HG02970 (cell line): ENCODE data around the gene GPHN.

Experiments
- ATAC-seq: cut with Tn5 transposase; IDR thresholded peaks from one replicate; pipeline ENCODE4 v1.9.1; 2021; ENCODE audit warnings: mild to moderate bottlenecking, moderate library complexity, moderate number of reproducible peaks; ENCODE audit not compliant: unreplicated experiment, low FRiP score

GPHN gene

DNA sequence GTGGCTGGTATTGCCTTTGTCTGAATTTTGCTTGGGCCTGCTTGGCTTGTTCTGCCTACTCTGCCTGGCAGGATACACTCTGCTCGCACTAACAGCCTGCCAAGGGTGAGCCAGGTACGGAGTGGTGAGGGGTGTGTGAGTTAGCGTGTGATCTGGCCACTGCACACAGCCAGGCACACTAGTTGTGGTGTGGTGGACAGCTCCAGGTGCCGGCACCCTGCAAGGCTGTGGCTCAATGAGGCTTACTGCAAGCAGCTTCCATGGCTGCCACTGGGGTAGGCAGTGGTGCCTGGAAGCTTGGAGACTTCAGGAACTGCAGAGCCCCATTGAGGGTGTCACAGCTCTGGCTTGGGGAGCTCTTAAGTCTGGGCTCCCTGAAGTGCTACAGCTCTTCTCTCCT is 87.4 kb downstream of the GPHN start:
- no peak for ATAC-seq

DNA sequence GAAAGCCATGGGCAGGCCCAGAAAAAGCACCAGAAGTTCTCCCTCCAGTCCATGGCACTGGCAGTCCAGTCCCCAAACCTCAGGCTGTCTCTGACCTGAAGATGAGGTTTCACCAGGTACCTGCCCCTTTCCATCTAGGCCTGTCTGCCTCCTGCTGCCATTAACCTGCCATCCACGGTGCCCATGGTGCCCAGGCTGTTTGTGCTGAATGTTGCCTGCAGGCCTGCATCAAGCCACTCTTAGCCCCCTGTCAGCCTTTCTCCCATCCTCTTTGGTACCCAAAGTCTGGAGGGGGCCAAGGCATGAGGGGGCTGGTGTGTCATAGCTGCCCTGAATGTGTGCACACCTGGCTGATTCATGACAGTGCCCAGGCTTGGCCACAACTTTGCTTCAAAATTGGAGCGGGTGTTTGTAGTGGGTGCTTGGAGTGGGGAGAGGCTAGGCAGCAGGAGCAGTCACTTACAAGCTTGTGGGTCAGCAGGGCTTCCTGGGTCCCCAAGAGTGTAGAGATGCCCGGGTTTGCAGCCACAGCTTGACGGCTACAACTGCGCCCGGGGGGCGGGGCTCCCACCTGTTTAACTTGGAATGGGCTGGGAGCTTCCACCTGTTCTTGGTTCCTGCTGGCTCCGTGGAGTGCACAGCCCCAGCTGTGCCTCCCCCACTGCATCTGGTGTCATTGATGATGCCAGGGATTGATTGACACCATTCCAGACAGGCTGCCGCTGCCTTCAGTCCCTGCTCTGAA is 88.5 kb downstream of the GPHN start:
- no peak for ATAC-seq

DNA sequence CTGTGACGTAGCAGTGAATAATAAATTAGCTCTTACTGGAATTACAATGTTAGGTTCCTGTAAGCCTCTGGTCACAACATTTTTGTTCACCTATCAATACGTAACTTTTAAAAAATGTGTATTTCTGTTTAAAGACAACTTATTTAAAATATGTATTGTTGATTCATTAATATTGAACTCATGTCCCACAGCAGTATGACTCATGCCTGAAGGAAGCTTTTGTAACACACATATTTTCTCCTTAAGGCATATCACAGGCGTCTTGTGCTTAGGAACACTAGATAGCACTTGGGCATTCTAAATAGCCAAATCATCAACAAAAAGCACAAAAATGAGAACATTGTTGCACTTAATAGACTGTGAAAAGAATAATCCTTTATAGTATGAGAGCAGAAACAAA is 92.5 kb downstream of the GPHN start:
- ATAC-seq, result no peak

DNA sequence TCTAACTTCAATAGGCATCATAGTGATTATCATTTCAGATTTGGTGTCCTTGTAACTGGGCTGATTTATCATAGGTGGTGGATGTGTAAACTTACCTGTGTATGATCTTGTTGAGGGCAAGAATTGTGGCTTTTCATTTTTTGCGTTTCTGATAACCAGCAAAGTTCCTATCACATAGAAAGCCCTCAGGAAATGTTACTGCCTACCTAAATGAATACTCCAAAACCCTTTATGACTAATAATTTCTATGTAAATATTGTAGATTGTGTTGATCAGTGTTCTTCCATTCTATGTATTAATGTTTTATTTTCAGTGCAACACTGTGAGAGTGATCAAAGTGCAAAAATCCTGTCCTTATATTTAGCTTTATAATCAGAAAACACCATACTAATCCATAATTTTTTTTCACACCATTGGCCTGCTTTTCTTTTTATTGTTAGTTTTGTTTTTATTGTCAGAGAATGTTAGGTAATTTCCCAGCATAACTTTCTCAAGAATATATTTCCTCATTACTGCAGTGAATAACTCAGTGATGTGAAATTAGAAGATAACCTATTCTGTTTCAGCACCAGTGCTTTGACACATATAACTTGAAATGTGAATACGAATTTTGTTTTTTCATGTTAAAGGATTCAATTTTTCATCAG is 94.1 kb downstream of the GPHN start:
- ATAC-seq, result no peak

DNA sequence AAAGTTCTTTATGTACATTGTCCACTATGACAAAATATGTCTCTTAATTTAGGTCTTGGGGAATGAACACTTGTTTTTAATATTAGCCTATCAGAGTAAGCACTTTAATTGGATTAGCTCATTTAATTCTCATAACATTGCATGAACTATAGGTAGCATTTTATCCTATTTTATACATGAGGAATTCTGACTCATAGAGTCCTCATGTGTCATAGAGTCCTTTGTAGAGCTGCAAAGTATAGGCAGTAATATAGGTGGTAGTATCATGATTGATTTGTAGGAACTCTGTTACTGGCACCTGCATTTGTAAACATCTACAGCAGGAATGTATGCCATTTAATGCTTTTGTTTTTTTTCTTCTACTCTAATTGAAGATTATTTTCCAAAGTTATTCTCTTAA is 96.0 kb downstream of the GPHN start:
- no peak for ATAC-seq

DNA sequence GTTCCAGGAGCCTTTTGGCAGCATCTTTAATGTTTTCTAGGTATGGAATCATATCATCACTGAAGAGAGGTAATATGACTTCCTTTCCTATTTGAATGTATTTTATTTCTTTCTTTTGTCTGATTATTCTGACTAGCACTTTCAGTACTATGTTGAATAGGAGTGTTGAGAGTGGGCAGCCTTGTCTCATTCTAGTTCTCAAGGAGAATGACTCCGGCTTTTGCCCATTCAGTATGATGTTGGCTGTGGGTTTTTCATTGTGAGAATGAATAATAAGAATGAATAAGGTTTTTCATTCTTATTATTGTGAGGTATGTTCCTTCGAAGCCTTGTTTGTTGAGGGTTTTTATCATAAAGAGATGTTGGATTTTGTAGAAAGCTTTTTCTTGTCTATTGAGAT is 98.9 kb downstream of the GPHN start:
- ATAC-seq, result no peak

DNA sequence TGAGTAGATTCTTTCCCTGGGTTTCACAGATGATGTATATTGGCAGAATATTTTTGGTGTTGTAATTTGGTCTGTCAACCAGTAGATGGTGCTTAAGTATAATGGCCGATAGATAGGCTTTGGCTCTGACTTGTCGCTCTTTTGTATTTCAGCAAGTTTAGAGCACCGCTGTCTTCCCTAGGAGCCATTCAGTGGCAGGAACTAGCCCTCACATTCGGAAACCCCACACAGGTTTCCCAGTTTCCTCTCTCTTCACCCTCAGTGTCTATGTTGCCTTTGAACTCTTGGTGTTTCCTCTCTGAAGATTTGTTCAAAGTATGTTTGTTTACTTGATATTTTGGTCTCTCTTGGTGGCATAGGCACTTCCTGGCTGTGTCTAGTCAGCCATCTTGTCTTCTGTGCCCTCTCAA is 102.2 kb downstream of the GPHN start:
- ATAC-seq, result no peak

DNA sequence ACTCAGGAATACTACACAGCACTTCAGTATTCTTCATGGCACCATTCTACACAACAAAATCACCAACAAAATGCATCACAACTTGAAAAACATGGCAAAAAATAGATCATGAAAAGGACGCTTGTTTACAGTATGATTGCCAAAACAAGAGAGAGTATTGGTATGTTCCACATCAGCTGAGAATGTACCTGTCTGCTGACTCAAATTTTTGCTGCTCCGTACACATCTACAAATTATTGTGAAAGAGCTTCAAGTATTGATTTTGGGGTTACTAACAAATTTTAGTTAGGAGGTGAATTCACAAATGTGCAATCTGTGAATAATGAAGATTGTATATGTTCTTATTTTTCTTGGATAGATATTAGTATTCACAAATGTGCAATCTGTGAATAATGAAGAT is 105.4 kb downstream of the GPHN start:
- ATAC-seq, result no peak

DNA sequence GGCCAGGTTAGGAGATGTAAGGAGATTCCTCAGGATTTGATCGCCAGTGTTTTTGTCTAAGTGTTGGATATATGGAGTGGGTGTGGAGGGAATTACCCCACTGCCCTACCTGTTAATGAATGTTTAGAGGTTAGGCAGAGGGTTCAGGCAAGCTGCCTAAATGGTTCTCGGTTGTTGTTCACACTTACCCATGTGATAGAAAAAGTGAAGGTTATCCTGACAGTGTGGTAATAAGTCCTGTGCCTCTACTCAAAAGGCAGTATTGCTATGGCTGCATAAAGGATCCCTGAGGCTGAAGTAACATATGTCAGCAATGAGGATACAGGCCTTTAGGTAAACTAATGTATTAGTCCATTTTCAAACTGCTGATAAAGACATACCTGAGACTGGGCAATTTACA is 112.0 kb downstream of the GPHN start:
- ATAC-seq, result no peak

DNA sequence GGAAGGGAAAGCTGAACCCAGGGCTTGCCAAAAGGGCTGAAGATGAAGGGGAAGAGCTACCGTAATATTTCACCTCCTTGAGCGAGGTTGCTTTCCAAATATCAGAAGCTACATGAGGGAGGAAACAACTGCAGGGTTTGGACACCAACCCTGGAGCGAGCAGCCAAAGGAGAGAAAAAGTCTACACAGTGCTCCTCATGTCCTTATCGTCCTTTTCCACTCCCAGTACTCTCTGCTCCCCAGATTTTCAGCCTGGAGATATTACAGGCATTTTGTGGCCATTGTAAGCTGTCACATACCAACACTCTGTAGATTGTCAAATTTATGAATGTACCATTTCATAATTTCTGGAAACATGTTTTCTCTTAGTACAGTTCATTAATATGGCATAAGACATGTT is 115.9 kb downstream of the GPHN start:
- no peak for ATAC-seq

DNA sequence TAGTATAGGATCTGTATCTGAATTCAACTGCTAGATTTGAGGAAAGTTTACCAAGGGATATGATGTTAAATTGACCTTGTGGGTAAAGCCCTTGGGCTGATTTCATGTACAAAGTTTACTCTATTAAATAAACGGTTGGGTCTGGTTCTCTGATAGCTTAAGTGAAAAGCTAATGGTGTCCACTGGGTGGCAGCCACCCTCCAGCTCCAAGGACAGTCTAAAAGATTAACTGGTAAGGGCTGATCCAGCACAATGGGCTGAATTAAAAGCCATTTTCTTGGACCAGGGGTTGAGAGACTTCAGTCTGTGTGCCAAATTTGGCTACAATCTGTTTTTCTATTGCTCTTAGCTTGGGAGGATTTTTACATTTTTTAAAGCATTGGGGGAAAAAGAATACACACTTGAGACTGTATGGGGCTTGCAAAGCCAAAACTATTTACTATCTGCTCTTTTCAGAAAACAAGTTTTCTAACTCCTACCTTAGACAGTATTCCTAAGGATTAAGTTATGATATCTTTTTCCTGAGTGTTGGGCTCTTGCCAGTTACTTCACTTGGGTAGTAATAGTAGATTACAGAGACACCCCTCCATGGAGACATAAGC is 116.5 kb downstream of the GPHN start:
- no peak for ATAC-seq

DNA sequence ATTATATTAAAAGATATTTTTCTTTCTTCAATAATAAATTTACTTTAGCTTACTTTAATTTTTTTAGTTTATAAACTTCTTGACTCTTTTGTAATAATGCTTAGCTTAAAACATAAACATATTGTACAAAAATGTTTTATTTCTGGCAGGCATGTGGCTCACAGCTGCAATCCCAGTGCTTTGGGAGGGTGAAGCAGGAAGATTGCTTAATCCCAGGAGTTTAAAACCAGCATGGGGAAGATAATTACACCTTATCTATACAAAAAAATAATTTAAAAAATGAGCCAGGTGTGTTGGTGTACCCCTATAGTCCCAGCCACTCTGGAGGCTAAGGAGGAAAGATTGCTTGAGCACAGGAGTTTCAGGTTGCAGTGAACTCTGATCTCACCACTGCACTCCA is 120.7 kb downstream of the GPHN start:
- ATAC-seq, result no peak

DNA sequence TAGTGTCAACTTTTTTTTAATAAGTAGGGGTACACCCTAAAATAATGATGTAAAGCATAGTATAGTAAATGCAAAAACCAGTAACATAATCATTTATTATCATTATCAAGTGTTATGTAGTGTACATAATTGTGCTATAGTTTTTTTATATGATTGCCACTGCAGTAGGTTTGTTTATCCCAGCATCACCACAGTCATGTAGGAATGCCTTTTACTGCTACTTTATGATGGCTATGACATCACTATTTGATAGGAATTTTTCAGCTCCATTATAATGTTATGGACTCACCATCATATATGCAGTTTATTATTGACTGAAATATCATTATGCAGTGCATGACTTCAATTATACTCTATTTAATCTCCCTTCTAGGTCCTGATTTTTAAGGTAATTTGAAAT is 121.6 kb downstream of the GPHN start:
- no peak for ATAC-seq

DNA sequence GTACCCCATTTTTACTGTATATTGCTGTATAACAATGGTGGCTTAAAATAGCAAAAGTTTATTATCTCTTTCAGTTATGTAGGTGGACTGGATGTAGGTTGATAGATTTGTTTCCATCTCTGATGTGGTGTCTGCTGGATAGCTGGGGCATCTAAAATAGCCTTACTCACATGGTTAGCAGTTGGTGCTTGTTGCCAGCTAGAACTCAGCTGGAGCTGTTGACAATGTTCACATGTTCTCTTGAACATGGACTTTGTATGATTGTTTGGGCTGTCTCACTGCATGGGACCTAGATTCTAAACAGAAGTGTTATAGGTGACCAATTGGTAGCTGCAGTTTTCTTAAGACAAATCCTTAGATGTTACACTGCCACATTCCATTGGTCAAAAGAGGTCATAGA is 126.9 kb downstream of the GPHN start:
- no peak for ATAC-seq

DNA sequence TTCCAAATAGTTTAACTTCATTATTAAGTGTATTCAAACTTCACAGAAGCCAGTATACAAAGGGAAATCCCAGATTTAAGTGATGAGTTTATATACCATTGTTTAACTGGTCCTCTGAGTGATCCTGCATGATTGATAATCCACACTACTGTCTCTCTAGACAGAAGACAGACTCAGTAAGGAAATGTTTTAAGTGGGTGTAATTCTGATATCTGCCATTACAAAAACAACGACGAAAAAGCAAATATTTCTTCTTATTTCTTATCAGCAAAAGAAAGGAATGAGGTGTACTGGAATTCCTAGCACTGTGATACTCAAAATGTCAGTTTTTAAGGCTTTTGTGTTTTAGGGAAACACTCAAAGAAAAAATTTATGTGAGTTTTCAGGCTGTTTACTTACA is 127.5 kb downstream of the GPHN start:
- ATAC-seq, result no peak

DNA sequence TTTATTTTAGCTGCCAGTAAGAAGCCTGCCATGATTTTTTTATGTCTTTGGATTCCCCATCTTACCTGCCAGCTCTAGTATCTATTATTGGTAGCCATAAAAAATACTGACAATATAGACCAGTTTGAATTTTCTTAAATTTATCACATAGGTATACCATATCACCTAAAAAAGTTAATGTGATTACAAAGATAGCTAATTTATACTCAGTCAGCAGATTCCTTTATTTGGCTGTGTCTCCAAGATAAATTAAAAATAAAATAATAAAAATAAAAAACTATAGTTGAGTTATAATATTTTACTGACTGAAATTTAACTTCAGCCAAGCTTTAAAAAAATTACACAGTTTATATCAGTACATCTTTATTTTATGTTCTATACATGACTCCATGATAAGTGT is 128.3 kb downstream of the GPHN start:
- ATAC-seq, result no peak

DNA sequence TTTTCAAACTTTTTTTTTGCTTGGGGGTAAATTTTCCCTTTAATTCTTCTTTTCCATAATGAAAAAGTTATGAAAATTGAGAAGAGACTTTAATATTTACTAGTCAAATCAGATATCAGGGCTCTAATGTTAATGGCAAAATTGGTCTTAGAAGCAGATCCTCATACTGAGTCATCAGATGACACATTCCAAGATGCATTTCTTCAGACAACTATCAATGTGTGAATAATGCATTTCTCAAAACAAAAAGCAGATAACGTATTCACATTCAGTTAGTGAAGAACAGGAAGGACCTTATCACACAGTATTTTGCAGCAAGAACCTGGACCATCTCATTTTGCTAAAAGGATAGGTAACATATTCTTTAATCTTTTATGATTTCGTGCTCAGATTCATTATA is 130.7 kb downstream of the GPHN start:
- no peak for ATAC-seq

DNA sequence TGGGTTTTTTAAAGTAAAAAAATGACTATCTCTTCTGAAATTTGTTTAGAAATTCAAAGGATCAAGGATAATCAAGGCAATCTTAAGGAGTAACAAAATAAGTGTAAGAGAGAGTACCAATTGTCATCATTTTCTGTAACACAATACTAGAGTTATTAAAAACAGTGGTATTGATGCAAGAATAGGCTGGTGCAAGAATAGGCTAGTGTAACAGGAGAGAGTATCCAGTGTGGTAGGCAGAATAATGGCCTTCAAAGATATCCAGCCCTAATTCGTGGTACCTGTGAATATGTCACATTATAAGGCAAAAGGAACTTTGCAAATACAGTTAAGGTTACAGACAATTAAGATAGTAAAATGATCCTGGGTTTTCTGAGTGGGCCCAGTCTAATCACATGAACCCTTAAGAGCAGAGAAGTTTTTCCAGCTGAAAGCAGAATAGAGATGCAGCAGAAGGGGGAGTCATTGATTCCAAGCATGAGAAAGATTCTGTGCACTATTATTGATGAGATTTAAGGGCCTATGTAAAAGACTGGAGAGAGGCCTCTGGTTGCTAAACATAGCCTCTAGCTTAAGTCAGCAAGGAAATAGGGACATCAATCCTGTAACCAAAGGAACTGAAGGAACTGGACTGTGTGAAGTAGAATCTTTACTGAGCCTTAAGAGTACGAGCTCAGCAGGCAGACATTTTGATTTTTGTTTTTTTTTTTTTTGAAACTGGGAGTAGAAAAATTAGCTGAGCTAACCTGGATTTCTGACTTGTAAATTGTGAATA is 134.1 kb downstream of the GPHN start:
- no peak for ATAC-seq

DNA sequence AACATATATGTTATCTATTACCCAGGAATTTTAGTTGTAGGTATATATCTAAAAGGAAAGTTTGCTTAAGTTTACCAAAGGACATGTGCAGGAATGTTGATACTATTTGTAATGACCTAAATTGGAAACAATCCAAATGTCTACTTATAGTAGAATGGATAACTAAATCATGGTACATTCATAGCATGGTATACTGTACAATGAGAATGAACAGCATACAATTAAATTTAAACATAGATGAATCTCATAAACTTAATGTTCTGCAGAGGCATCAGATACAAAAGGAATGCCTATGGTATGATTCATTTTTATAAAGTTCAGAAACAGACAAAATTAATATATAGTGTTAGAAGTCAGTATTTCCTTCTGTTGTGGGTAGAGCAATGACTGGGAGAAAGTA is 135.4 kb downstream of the GPHN start:
- ATAC-seq, result no peak

DNA sequence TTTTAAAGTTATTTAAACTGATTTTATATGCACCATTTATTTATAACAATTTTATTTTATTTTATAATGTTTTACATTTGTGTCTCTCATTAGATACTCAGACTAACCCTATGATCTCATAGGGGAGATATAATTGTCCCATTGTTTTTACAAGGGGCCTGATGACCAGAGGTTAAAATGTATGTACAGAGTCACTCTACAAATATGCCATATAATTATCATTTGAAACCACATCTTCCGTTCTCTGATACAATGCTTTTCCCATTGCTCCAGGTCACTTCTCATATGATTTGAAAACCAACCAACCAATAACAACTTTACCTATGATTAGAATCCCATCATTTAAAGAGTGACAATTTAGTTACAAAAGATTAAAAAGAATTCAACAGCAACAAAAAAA is 137.8 kb downstream of the GPHN start:
- ATAC-seq, result no peak

DNA sequence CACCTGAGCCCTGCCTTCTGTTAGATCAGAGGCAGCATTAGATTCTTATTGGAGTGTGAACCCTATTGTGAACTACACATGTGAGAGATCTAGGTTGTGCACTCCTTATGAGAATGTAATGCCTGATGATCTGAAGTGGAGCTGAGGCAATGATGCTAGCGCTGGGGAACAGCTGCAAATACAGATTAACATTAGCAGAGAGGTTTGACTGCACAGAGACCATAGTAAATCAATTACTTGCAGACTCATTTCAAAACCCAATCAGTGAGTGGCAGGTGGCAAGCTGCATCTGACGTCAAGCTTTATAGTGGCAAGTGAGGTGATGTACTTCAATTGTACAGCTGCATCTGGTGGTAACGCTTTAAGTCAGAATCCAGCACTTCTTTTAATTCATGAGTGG is 141.6 kb downstream of the GPHN start:
- peak; percentile 54 for ATAC-seq
